ENCODE measurements around the gene NUFIP1.

DNA sequence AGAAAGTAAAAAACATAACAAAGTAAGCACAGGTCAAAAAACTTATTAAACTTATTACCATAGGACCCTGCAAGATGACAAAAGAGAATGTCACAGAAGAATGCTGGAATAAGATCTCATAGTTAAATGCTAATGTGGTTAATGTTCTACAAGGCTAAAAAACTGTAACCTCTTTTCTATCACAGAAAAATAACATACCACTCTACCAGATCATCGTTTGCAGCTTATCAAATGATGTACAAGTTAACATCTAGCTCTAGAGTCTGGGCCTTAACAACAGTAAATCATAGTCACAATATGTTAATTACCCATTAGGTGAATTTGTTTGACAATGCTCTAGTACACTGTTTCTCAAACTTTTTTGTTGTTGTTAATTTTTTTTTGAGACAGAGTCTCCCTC is 53.0 kb downstream of the NUFIP1 start:
- no peak for TF ChIP-seq POLR2AphosphoS5 (IDR thresholded peaks at IDR 0.05; ENCODE audit: low read depth, low read length)
- TF ChIP-seq TAF1 (IDR thresholded peaks at IDR 0.05; ENCODE audit: low read depth, low read length) = no peak
- TF ChIP-seq POLR2A (IDR thresholded peaks at IDR 0.05; ENCODE audit: low read depth, low read length) = no peak
- TF ChIP-seq SPI1 (IDR thresholded peaks at IDR 0.05; ENCODE audit: low read depth, low read length) = no peak
- no peak for TF ChIP-seq POU2F2 (IDR thresholded peaks at IDR 0.05; ENCODE audit: low read depth, low read length)
- no peak for TF ChIP-seq PAX5 (IDR thresholded peaks at IDR 0.05; ENCODE audit: insufficient read depth, low read length, severe bottlenecking)
